OCI-LY1 (cell line): Measurements from ENCODE around the gene PGS1.
A peak's percentile ranks its signal among the peaks of the same experiment; 100 is the strongest.

Source experiments
- H2AFZ ChIP-seq: fragments of 200-600 bp; sonication (generic), shearing (Covaris generic); 2 replicates; pipeline ENCODE4 v1.6.0; 2014; ENCODE audit warnings: antibody characterized with exemption, mild to moderate bottlenecking, low read length
- H3F3A ChIP-seq: fragments of 200-600 bp; sonication (generic), shearing (Covaris generic); 2 replicates; pipeline ENCODE4 v1.6.0; 2014; ENCODE audit warnings: mild to moderate bottlenecking, antibody characterized with exemption, low read length, moderate library complexity; ENCODE audit not compliant: insufficient read depth
- H3K27ac ChIP-seq: fragments of 200-600 bp; sonication (generic); 2 replicates; pipeline ENCODE4 v1.5.1; 2014; ENCODE audit warnings: low read length, mixed run types, mild to moderate bottlenecking, low read depth; ENCODE audit not compliant: poor library complexity, severe bottlenecking
- H3K27me3 ChIP-seq: fragments of 200-600 bp; sonication (generic); 2 replicates; pipeline ENCODE4 v1.6.0; 2014; ENCODE audit warnings: antibody characterized with exemption, mild to moderate bottlenecking, low read length, moderate library complexity; ENCODE audit not compliant: insufficient read depth
- H3K36me3 ChIP-seq: fragments of 200-600 bp; sonication (generic); 2 replicates; pipeline ENCODE4 v1.6.1; 2014; ENCODE audit warnings: mild to moderate bottlenecking, antibody characterized with exemption, low read length, moderate library complexity, mixed read lengths; ENCODE audit not compliant: insufficient read depth
- H3K4me1 ChIP-seq: fragments of 200-600 bp; sonication (generic); 2 replicates; pipeline ENCODE4 v1.5.1; 2014; ENCODE audit warnings: mild to moderate bottlenecking, low read length, moderate library complexity; ENCODE audit not compliant: insufficient read depth, severe bottlenecking
- H3K4me2 ChIP-seq: fragments of 200-600 bp; sonication (generic), shearing (Covaris generic); 2 replicates; pipeline ENCODE4 v1.6.1; 2014; ENCODE audit warnings: low read length
- H3K4me3 ChIP-seq: fragments of 200-600 bp; sonication (generic); 2 replicates; pipeline ENCODE4 v1.5.1; 2014; ENCODE audit warnings: low read length, low read depth, mild to moderate bottlenecking, mixed read lengths; ENCODE audit not compliant: poor library complexity, severe bottlenecking
- H3K79me2 ChIP-seq: fragments of 200-600 bp; shearing (Covaris generic); 2 replicates; pipeline ENCODE4 v1.6.1; 2016; ENCODE audit warnings: mixed run types, low read length, mixed read lengths; ENCODE audit not compliant: insufficient read depth
- H3K9ac ChIP-seq: fragments of 200-600 bp; sonication (generic), shearing (Covaris generic); 2 replicates; pipeline ENCODE4 v1.6.1; 2014; ENCODE audit warnings: mild to moderate bottlenecking, low read length, mixed read lengths
- H3K9me2 ChIP-seq: fragments of 200-600 bp; sonication (generic), shearing (Covaris generic); 2 replicates; pipeline ENCODE4 v1.6.1; 2014; ENCODE audit warnings: low read depth, mild to moderate bottlenecking, low read length, mixed read lengths
- H3K9me3 ChIP-seq: fragments of 200-600 bp; shearing (Covaris generic); 2 replicates; pipeline ENCODE4 v1.6.1; 2014; ENCODE audit warnings: low read length, mixed read lengths
- H4K20me1 ChIP-seq: fragments of 200-600 bp; sonication (generic), shearing (Covaris generic); 2 replicates; pipeline ENCODE4 v1.6.0; 2016; ENCODE audit warnings: mild to moderate bottlenecking, low read length; ENCODE audit not compliant: insufficient read depth
- CTCF ChIP-seq: fragments of 200-600 bp; sonication (generic), shearing (Covaris generic); IDR thresholded peaks from 2 replicates; pipeline ENCODE4 v1.5.1; 2017; ENCODE audit warnings: mild to moderate bottlenecking, antibody characterized with exemption, low read length, moderate library complexity, mixed read lengths
- EZH2 ChIP-seq: fragments of 200-600 bp; sonication (generic), shearing (Covaris generic); IDR thresholded peaks from 2 replicates; pipeline ENCODE4 v1.8.0; 2017; ENCODE audit warnings: borderline replicate concordance, mixed run types, mild to moderate bottlenecking, antibody characterized with exemption, low read length, moderate library complexity, mixed read lengths

The PGS1 gene

DNA sequence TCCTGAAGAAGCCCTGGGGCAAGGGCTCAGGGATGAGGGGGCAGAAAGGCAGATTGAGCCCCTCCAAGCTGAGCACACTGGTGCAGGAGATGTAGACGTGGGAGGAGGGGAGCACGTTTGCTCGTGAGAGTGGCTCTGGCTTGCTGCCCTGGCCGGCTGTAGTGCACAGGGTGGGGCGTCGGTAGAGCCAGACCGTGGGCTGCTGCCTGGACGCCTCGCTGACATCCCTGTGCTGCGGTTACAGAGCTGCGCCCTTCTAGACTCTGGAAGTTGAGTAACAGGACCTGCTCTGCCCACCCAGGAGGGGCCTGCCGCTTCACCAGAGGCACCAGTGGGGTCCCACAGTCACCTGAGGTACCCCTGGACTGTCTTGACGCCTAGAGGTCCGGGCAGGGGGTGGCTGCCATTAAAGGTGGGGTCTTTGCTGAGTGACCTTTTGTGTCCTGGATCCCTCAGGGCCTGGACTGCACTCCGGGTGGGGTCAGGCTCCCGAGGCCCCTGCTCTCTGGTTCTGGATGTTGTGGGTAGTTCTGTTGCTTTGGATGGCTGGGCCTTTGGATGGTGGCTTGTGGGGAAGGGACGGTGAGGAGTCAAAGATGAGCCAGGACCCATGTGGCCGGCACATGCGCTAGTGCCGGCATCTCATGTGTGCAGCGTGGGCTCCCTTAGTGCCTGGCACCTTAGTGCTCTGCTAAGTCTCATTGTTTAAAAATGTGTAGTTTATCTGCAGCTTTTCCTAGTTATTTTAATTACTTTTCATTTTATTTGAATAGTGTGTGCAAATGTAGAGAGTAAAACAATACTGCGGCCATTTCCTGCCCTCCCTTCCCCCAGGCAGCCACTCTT is 41.7 kb downstream of the PGS1 start:
- Histone ChIP-seq H3K36me3 (peaks cover 33% of the 10 kb centered on the region), H3K9me2 (no peaks in the 10 kb centered on the region), H3K79me2 (no peaks in the 10 kb centered on the region), H3K9ac (no peak overlapping the region), H3K4me1 (no peaks in the 10 kb centered on the region), H3K4me3 (no peak overlapping the region), H4K20me1 (no peaks in the 10 kb centered on the region), H3K27me3 (no peaks in the 10 kb centered on the region), H3K9me3 (no peaks in the 10 kb centered on the region), H2AFZ (no peak overlapping the region), H3K4me2 (no peak overlapping the region), H3F3A (no peaks in the 10 kb centered on the region), H3K27ac (no peak overlapping the region)
- TF ChIP-seq EZH2 (no peak), CTCF (no peak)

DNA sequence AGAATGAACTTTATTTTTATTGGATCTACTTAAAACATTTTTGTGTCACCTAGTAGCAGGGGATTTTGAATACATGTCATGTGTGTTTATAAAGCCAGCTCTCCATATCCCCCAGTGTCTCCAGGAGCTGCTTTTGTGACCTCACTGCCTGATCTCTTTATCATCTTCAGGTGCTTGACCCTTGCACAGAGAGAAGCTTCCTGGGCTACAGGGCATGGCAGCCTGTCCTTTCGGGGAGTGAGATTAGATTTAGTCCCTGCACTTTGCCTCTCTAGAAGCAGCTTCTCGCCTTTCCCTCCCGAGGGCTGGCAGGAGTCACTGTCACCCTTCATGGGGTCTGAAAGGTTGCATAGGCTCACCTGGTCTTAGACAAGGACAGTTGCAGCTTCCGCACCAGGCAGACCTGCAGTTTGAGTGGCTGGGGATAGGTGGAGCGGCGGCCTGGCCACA is 42.7 kb downstream of the PGS1 start:
- Histone ChIP-seq H3K36me3 (peaks cover 34% of the 10 kb centered on the region), H3K9me2 (no peaks in the 10 kb centered on the region), H3F3A (no peaks in the 10 kb centered on the region), H3K4me2 (no peak overlapping the region), H3K9ac (no peak overlapping the region), H3K27me3 (no peaks in the 10 kb centered on the region), H3K79me2 (no peaks in the 10 kb centered on the region), H3K27ac (no peak overlapping the region), H3K9me3 (no peaks in the 10 kb centered on the region), H3K4me1 (no peaks in the 10 kb centered on the region), H2AFZ (no peak overlapping the region), H4K20me1 (no peaks in the 10 kb centered on the region), H3K4me3 (no peak overlapping the region)
- no peak for TF ChIP-seq CTCF
- TF ChIP-seq EZH2 = no peak

DNA sequence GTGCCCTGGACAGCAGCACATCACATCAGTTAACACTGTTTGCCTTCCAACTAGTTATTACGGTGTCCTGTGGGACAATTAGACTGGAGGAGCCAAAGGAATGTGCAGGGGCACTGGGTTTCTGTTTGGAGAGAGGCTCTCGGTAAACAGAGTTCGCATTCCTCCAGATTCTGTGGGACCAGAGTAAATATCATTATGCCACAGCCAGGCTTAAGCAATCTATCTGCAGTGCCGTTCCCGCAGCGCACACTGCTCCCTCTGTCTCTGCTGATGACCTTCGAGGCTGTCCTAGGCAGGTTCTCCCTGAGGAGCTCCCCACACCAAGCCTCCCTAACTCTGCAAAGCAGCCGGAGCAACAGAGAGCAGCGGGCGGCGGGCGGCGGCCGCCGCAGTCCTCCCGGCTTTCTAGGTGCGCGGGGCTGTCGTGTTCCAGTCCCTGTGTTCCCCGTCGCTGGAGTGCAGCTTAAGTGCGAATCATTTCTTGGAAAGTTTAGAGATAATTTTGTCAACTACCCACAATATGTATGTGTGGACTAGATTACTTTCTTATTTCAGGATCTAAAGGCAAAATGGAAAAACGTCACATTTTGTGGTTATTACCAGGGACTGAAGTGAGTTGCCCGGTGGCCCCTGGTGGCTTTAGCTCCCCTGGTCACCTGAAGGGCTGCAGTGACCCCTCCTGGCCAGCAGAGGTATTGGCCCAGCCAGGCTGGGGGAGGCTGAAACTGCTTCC is 43.3 kb downstream of the PGS1 start:
- Histone ChIP-seq H3K4me2 (no peak overlapping the region), H3K79me2 (no peaks in the 10 kb centered on the region), H4K20me1 (no peaks in the 10 kb centered on the region), H3K27ac (no peak overlapping the region), H3K9ac (no peak overlapping the region), H3K4me3 (no peak overlapping the region), H3F3A (no peaks in the 10 kb centered on the region), H2AFZ (no peak overlapping the region), H3K9me2 (no peaks in the 10 kb centered on the region), H3K4me1 (no peaks in the 10 kb centered on the region), H3K27me3 (no peaks in the 10 kb centered on the region), H3K9me3 (no peaks in the 10 kb centered on the region), H3K36me3 (peaks cover 34% of the 10 kb centered on the region)
- TF ChIP-seq EZH2 (no peak), CTCF (peak; percentile 87)
